ENCODE data around the gene LMTK3. TPM values are rescaled to one million over a fixed set of nuclear protein-coding genes. Genes with fewer than 3 reads are reported as not detected.

LMTK3 gene
- total and polyA plus RNA-seq, 9 of the 15 experiments (the other 6 are each of a cell fraction or from before 2014, with no cell fraction given), result 0.35 to 12.3 (median 2.0) TPM; not detected in 2

DNA sequence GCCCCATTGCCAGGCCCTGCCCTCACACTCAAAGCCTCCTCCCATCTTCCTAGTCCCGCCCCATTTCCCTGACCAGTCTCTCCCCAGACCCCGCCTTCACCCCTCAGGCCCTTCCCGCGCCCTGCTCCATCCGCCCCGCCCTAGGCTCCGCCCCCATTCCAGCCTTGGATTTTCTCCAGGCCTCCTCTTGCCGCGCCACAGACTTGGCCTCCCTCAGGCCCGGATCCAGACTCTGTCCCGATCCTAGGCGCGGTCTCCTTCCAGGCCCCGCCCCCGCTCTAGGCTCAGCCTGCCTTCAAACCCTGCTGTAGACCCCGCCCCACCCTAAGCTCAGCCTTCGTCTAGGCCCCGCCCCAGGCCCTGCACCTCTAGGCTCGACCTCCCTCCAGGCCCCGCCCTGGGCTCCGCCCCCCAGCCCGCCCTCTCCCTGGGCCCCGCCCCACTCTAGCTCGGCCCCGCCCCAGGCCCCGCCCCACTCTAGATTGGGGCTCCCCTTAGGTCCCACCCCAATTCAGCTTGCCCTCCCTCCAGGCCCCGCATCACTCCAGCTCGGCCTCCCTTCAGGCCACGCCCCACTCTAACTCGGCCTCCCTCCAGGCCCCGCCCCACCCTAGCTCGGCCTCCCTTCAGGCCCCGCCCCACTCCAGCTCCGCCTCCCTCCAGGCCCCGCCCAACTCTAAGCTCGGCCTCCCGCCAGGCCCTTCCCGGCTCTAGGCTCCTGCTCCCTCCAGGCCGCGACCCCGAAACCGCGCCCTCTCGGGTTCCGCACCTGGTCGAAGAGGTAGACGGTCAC lies 18.5 kb downstream of the LMTK3 start (continued):
- TF ChIP-seq ZNF655 (CRISPR knock-in tag; IDR thresholded peaks at IDR 0.05) (0 out of 2 replicates have a peak, but pooled peaks have one; percentile 23), ZNF263 (CRISPR knock-in tag; IDR thresholded peaks at IDR 0.05; ENCODE audit: borderline replicate concordance) (peak; percentile 82; the same call in 1 of the 2 replicates), KDM5B (IDR thresholded peaks at IDR 0.05; ENCODE audit: insufficient replicate concordance, low read depth, low read length) (peak; percentile 72), CBX1 (IDR thresholded peaks at IDR 0.05; ENCODE audit: low read depth) (0 out of 2 replicates have a peak, but pooled peaks have one; percentile 2), ZBTB40 (IDR thresholded peaks at IDR 0.05) (no peak), ZBTB40 (CRISPR knock-in tag; IDR thresholded peaks at IDR 0.05) (no peak), ZNF277 (CRISPR knock-in tag; IDR thresholded peaks at IDR 0.05; ENCODE audit: borderline replicate concordance) (no peak), FOXJ3 (CRISPR knock-in tag; IDR thresholded peaks at IDR 0.05) (no peak), JUND (IDR thresholded peaks at IDR 0.05; ENCODE audit: borderline replicate concordance, low read depth, low read length) (peak; percentile 6; the same call in 1 of the 2 replicates), JUND (tag; IDR thresholded peaks at IDR 0.05; ENCODE audit: borderline replicate concordance, low read depth, low read length) (no peak), PHB2 (IDR thresholded peaks at IDR 0.05; ENCODE audit: low read depth) (no peak), NCOA2 (IDR thresholded peaks at IDR 0.05; ENCODE audit: partially characterized antibody in 2 of 2) (no peak), MAZ (CRISPR knock-in tag; conservative IDR thresholded peaks at IDR 0.05 in 1 of 2, IDR thresholded peaks at IDR 0.05 in 1 of 2) (peak; percentile 76 to 87; a peak in 3 of 4 replicates), ETV1 (tag; conservative IDR thresholded peaks at IDR 0.05; ENCODE audit: low read depth) (no peak)
